NCI-H1930 (cell line): ENCODE results near the gene SMTNL1.

Source experiments
- DNase-seq, 2 experiments: peaks; one replicate each; lab custom pipeline; 2025; lab: John Stamatoyannopoulos, UW

The SMTNL1 gene

GRCh38 chr11:57536947-57537619, at the start of gene SMTNL1:
Gene SMTNL1 (plus strand): TSS chr11:57537595. CDS start chr11:57542643, 5,048 bp downstream.
- no peak for DNase-seq

- no peak for DNase-seq
Measured at GRCh38 chr11:57487920-57488659, 49.3 kb upstream of the SMTNL1 start.

GRCh38 chr11:57490456-57491248, 46.7 kb upstream of the SMTNL1 start:
- DNase-seq, result no peak

GRCh38 chr11:57491371-57492061, 45.9 kb upstream of the SMTNL1 start:
- DNase-seq, result no peak

- peak; percentile 48 to 62 for DNase-seq
Measured at GRCh38 chr11:57493507-57494503, 43.6 kb upstream of the SMTNL1 start.

- no peak for DNase-seq
Measured at GRCh38 chr11:57496109-57496820, 41.1 kb upstream of the SMTNL1 start.

GRCh38 chr11:57497303-57498247, 39.8 kb upstream of the SMTNL1 start:
- DNase-seq, result no peak

GRCh38 chr11:57498540-57498939, 38.9 kb upstream of the SMTNL1 start:
- no peak for DNase-seq

- peak; percentile 37 to 61 for DNase-seq
Measured at GRCh38 chr11:57499413-57499982, 37.9 kb upstream of the SMTNL1 start.

- no peak for DNase-seq
Measured at GRCh38 chr11:57499983-57500461, 37.4 kb upstream of the SMTNL1 start.

GRCh38 chr11:57500515-57500914, 36.9 kb upstream of the SMTNL1 start:
- DNase-seq, result no peak

GRCh38 chr11:57500926-57501325, 36.5 kb upstream of the SMTNL1 start:
- DNase-seq, result no peak

- no peak for DNase-seq
Measured at GRCh38 chr11:57501953-57502352, 35.4 kb upstream of the SMTNL1 start.

GRCh38 chr11:57502376-57502775, 35.0 kb upstream of the SMTNL1 start:
- no peak for DNase-seq

GRCh38 chr11:57502870-57503269, 34.5 kb upstream of the SMTNL1 start:
- no peak for DNase-seq

GRCh38 chr11:57504511-57504910, 32.9 kb upstream of the SMTNL1 start:
- DNase-seq, result no peak

- no peak for DNase-seq
Measured at GRCh38 chr11:57506522-57506921, 30.9 kb upstream of the SMTNL1 start.

- DNase-seq, result no peak
Measured at GRCh38 chr11:57508341-57509170, 28.8 kb upstream of the SMTNL1 start.
